ENCODE data around the gene CTNNB1. TPM values are rescaled to one million over a fixed set of nuclear protein-coding genes. Genes with fewer than 3 reads are reported as not detected.

CTNNB1 gene
- total and polyA plus RNA-seq, 2 of the 13 experiments (the other 11 are each of a cell fraction or from before 2014, with no cell fraction given), result 398 to 489 TPM

DNA sequence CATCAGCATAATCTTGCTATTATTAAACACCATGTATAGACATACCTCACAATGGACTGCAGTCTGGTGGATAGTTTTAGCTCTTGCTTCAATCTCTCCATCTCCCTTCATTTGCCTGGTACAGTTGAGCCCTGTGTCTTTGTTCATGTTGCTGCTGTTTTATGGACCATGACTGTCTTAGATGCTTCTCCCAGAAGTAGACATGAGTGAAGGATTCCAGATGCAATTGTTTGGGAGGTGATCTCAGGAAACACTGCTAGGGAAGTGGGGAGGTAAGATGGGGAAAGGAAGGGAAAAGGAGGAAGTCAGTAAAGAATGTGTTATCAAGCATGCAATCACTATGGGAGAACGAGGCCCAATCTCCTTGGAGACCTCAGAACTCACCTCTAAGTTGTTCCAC, 36.3 kb upstream of the CTNNB1 start (continued):
- TF ChIP-seq, protein P1, sequence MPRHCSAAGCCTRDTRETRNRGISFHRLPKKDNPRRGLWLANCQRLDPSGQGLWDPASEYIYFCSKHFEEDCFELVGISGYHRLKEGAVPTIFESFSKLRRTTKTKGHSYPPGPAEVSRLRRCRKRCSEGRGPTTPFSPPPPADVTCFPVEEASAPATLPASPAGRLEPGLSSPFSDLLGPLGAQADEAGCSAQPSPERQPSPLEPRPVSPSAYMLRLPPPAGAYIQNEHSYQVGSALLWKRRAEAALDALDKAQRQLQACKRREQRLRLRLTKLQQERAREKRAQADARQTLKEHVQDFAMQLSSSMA (CRISPR knock-in tag; IDR thresholded peaks at IDR 0.05), result no peak
- TF ChIP-seq ZNF678 (CRISPR knock-in tag; IDR thresholded peaks at IDR 0.05), result no peak
- TF ChIP-seq HMGA1 (CRISPR knock-in tag; conservative IDR thresholded peaks at IDR 0.05), result no peak
- TF ChIP-seq HOXA5 (CRISPR knock-in tag; IDR thresholded peaks at IDR 0.05), result no peak
- TF ChIP-seq NFE2 (CRISPR knock-in tag; IDR thresholded peaks at IDR 0.05), result no peak
- no peak for TF ChIP-seq CTCF (CRISPR knock-in tag; IDR thresholded peaks at IDR 0.05)

DNA sequence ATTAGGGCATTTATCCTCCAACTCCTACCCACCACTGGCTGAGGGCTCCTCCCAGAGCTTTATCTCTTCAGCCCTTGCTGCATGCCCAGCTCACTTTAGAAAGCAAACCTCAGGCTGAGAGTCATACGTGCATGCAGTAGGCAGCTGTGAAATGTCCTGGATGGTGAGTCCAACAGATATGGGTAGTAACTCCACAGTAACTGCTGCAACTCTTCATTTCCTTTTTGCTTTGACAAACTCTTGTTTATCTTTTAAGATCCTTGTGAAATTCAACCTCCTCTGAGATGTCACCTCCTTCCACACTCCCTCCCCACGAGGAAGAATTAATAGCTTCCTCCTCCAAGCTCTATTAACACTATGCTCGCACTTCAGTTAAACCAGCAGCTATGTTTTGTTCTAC, 35.9 kb upstream of the CTNNB1 start:
- no peaks in the 10 kb centered on the region for H3K9me3 ChIP-seq (ENCODE audit: low read length)
- TF ChIP-seq ZNF749 (CRISPR knock-in tag; IDR thresholded peaks at IDR 0.05; ENCODE audit: borderline replicate concordance) (no peak), BRCA1 (CRISPR knock-in tag; IDR thresholded peaks at IDR 0.05) (no peak), RAD51 (IDR thresholded peaks at IDR 0.05; ENCODE audit: borderline replicate concordance) (no peak), POLR2G (IDR thresholded peaks at IDR 0.05; ENCODE audit: low read depth, low read length) (no peak), ARNTL (CRISPR knock-in tag; IDR thresholded peaks at IDR 0.05) (no peak), ZNF550 (CRISPR knock-in tag; IDR thresholded peaks at IDR 0.05; ENCODE audit: borderline replicate concordance) (no peak), ZNF432 (CRISPR knock-in tag; IDR thresholded peaks at IDR 0.05; ENCODE audit: borderline replicate concordance) (no peak), CCDC6 (CRISPR knock-in tag; IDR thresholded peaks at IDR 0.05) (no peak)
- TF ChIP-seq, protein P2, sequence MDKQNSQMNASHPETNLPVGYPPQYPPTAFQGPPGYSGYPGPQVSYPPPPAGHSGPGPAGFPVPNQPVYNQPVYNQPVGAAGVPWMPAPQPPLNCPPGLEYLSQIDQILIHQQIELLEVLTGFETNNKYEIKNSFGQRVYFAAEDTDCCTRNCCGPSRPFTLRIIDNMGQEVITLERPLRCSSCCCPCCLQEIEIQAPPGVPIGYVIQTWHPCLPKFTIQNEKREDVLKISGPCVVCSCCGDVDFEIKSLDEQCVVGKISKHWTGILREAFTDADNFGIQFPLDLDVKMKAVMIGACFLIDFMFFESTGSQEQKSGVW (CRISPR knock-in tag; IDR thresholded peaks at IDR 0.05; ENCODE audit: borderline replicate concordance), result no peak
- no peak for ATAC-seq
- H3K9ac ChIP-seq (ENCODE audit: insufficient read depth, low read depth, low read length), result no peak overlapping the region
- no peaks in the 10 kb centered on the region for H4K20me1 ChIP-seq (ENCODE audit: insufficient read depth, low read length)
- 27% methylated on average over 3 of the region's 3 CpGs for WGBS (ENCODE audit: low lambda C conversion rate)
- no peak for FAIRE-seq
- no peak overlapping the region for H3K4me3 ChIP-seq (replicated peaks in 1 of 3; ENCODE audit: insufficient read depth in 1 of 3, low read depth in 2 of 3, low read length in 3 of 3)
- no peak overlapping the region for H3K27ac ChIP-seq (ENCODE audit: extremely low read length, insufficient read depth, low read length)
- H3K4me1 ChIP-seq (ENCODE audit: insufficient read depth, low read length), result no peaks in the 10 kb centered on the region
- BruUV-seq (replicated peaks), result no TSS peak
- intact Hi-C loops (cut with micrococcal nuclease; ENCODE audit: unreplicated experiment) (no loop called here), in situ Hi-C loops (cut with HindIII; ENCODE audit: extremely low pct_ligation_motif_present, low pct_unique_long_range_greater_than_20kb) (no loop called here)
- no peaks in the 10 kb centered on the region for H3K79me2 ChIP-seq (ENCODE audit: insufficient read depth, low read length)
- POLR2A ChIA-PET, result no interaction called here
- peaks cover 0 to 10% of the 10 kb centered on the region in 2 experiments; a peak in 2 of 5 replicates for H3K27me3 ChIP-seq (ENCODE audit: control insufficient read depth in 1 of 2, insufficient read depth in 2 of 2, low read length in 2 of 2)
- CTCF ChIA-PET (ENCODE audit: low intra/inter-chr PET ratio, low total read pairs), result no interaction called here
- H2AFZ ChIP-seq (ENCODE audit: low read length), result no peak overlapping the region
- no peak for DNase-seq (ENCODE audit: low spot score)
- no peak overlapping the region for H3K4me2 ChIP-seq (ENCODE audit: low read depth, low read length)
- H3K36me3 ChIP-seq (replicated peaks in 1 of 2; ENCODE audit: control insufficient read depth in 1 of 2, insufficient read depth in 2 of 2, low read length in 2 of 2), result no peaks in the 10 kb centered on the region

Measured in HepG2 (cell line).